Natural killer cell (primary cell): ENCODE measurements around the gene STPG1. TPM values are rescaled to one million over a fixed set of nuclear protein-coding genes. Genes with fewer than 3 reads are reported as not detected.

Experiments
- ATAC-seq, 3 donors: fragments of 150-1000 bp in 2 of 3; fragments of 200-7000 bp in 1 of 3; cut with Tn5 transposase; 1 replicate in 1 of 3; 2 replicates in 2 of 3; pipeline ENCODE4 v1.10.0; 2021; ENCODE audit warnings: mild to moderate bottlenecking in 2 of 3, moderate library complexity in 2 of 3
- DNase-seq, 2 donors: peaks; one replicate each; pipeline versions ENCODE4 v3.0.0 to v3.0.0-alpha.2; 2013 to 2021; ENCODE audit warnings: mixed read lengths in 1 of 2
- H3K27ac ChIP-seq: one replicate; pipeline ENCODE4 v1.5.1; 2013; ENCODE audit warnings: mild to moderate bottlenecking, low read length
- H3K27me3 ChIP-seq: one replicate; pipeline ENCODE4 v1.6.1; 2013; ENCODE audit warnings: low read length; ENCODE audit not compliant: control insufficient read depth, insufficient read depth
- H3K36me3 ChIP-seq: one replicate; pipeline ENCODE4 v1.6.1; 2013; ENCODE audit warnings: low read length; ENCODE audit not compliant: control insufficient read depth, insufficient read depth
- H3K4me1 ChIP-seq: one replicate; pipeline ENCODE4 v1.6.1; 2013; ENCODE audit warnings: low read length; ENCODE audit not compliant: control insufficient read depth, insufficient read depth
- H3K4me3 ChIP-seq: one replicate; pipeline ENCODE4 v1.5.1; 2013; ENCODE audit warnings: low read length
- H3K9me3 ChIP-seq: one replicate; pipeline ENCODE4 v1.6.1; 2013; ENCODE audit warnings: low read length; ENCODE audit not compliant: control insufficient read depth, insufficient read depth
- H3K27ac Mint-ChIP-seq, 2 donors: one replicate each; pipeline ENCODE4 v1.8.0; 2022; ENCODE audit warnings: mild to moderate bottlenecking in 2 of 2, mixed read lengths in 2 of 2, moderate library complexity in 1 of 2
- H3K27me3 Mint-ChIP-seq, 2 donors: one replicate each; pipeline ENCODE4 v1.8.0; 2022; ENCODE audit warnings: low read depth in 2 of 2, mixed read lengths in 2 of 2
- H3K36me3 Mint-ChIP-seq: one replicate; pipeline ENCODE4 v1.8.0; 2022; ENCODE audit warnings: mixed read lengths
- H3K4me1 Mint-ChIP-seq, 2 donors: one replicate each; pipeline ENCODE4 v1.8.0; 2022; ENCODE audit warnings: mixed read lengths in 2 of 2
- H3K4me3 Mint-ChIP-seq: one replicate; pipeline ENCODE4 v1.8.0; 2022; ENCODE audit warnings: mild to moderate bottlenecking, moderate library complexity, mixed read lengths
- H3K9me3 Mint-ChIP-seq, 2 donors: one replicate each; pipeline ENCODE4 v1.8.0; 2022; ENCODE audit warnings: mixed read lengths in 2 of 2
- CTCF ChIP-seq: fragments of 200-600 bp; IDR thresholded peaks from one replicate; pipeline ENCODE4 v1.8.0; 2022; ENCODE audit warnings: antibody characterized with exemption
- WGBS: methylation state at CpG from one replicate; pipeline ENCODE4 v1.1.7; 2013; ENCODE audit warnings: missing lambda C conversion rate; ENCODE audit not compliant: insufficient coverage; 5-methylcytosine and 5-hydroxymethylcytosine counted together
- intact Hi-C: fragments of 100-400 bp; cut with micrococcal nuclease; formaldehyde crosslinking; loops from one replicate; pipeline ENCODE4 v1.14.2; 2022
- total RNA-seq, 4 donors: library from RNA; stranded (reverse); fragments of 120-200 nt in 1 of 4; gene quantifications; one replicate each; pipeline versions ENCODE4 v1.2.3 to v1.2.4, GENCODE V29; 2013 to 2022

Gene STPG1
- total RNA-seq, 3 donors from 2014 or later (not counting 1 experiment from before 2014, with no cell fraction given) = 0.87 to 1.7 (median 1.1) TPM

- no peak overlapping the region for H3K4me3 ChIP-seq
- peaks cover 32% of the 10 kb centered on the region for H3K4me1 ChIP-seq
- intact Hi-C loops = no loop called here
- no peaks in the 10 kb centered on the region for H3K9me3 Mint-ChIP-seq
- DNase-seq (no peak), ATAC-seq (no peak)
- no peaks in the 10 kb centered on the region for H3K36me3 ChIP-seq
- WGBS = no CpG with 5 or more reads among the region's 1 CpG
- TF ChIP-seq CTCF = no peak
- H3K9me3 ChIP-seq = no peaks in the 10 kb centered on the region
- H3K36me3 Mint-ChIP-seq = no peaks in the 10 kb centered on the region
- H3K27ac Mint-ChIP-seq = no peak overlapping the region
- H3K27me3 ChIP-seq = no peaks in the 10 kb centered on the region
- H3K27ac ChIP-seq = no peak overlapping the region
- H3K4me3 Mint-ChIP-seq = peak overlapping the region; percentile 88
- H3K27me3 Mint-ChIP-seq = peaks cover 0 to 20% of the 10 kb centered on the region in 2 donors
- peaks cover 38 to 41% of the 10 kb centered on the region in 2 donors for H3K4me1 Mint-ChIP-seq
Measured at GRCh38 chr1:24412408-24412807, 1.2 kb downstream of the STPG1 start.

DNA sequence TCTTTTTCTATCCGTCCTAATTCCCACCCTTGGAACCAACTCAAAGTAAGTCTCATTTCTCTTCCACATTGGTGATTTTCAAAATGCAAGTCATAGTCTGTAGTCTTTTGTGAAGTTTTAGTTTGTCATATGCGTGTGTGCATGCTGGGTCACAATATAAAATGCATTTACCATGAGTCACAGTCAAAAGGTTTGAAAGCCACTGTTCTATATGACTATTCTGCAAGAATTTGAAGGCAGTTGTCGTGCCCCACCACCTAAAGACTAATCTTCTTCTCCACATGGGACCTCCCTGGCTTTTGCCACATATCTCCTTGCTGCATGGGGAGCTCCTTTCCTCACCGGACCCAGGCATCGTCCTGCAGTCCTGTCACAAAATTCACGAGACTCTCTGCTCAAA is 1.6 kb downstream of the STPG1 start:
- no peak overlapping the region for H3K4me3 ChIP-seq
- H3K27ac ChIP-seq = no peak overlapping the region
- H3K4me3 Mint-ChIP-seq = no peak overlapping the region
- peaks cover 1 to 24% of the 10 kb centered on the region in 2 donors for H3K27me3 Mint-ChIP-seq
- H3K36me3 Mint-ChIP-seq = no peaks in the 10 kb centered on the region
- no peaks in the 10 kb centered on the region for H3K36me3 ChIP-seq
- intact Hi-C loops = no loop called here
- H3K9me3 ChIP-seq = no peaks in the 10 kb centered on the region
- no peaks in the 10 kb centered on the region for H3K27me3 ChIP-seq
- WGBS = 93% methylated on average over 5 of the region's 6 CpGs
- H3K4me1 Mint-ChIP-seq = peaks cover 33 to 36% of the 10 kb centered on the region in 2 donors
- no peak overlapping the region for H3K27ac Mint-ChIP-seq
- ATAC-seq (no peak), DNase-seq (no peak)
- H3K9me3 Mint-ChIP-seq = no peaks in the 10 kb centered on the region
- peaks cover 29% of the 10 kb centered on the region for H3K4me1 ChIP-seq
- no peak for TF ChIP-seq CTCF

GRCh38 chr1:24410750-24411149 is 2.8 kb downstream of the STPG1 start:
- no peak overlapping the region for H3K27ac ChIP-seq
- no peaks in the 10 kb centered on the region for H3K36me3 ChIP-seq
- no peak for TF ChIP-seq CTCF
- H3K9me3 Mint-ChIP-seq = no peaks in the 10 kb centered on the region
- peaks cover 21 to 24% of the 10 kb centered on the region in 2 donors for H3K4me1 Mint-ChIP-seq
- no peak overlapping the region for H3K4me3 ChIP-seq
- no peaks in the 10 kb centered on the region for H3K9me3 ChIP-seq
- ATAC-seq (no peak), DNase-seq (no peak)
- no peak overlapping the region for H3K27ac Mint-ChIP-seq
- WGBS = 96% methylated on average over 4 of the region's 7 CpGs
- H3K27me3 ChIP-seq = no peaks in the 10 kb centered on the region
- H3K36me3 Mint-ChIP-seq = no peaks in the 10 kb centered on the region
- peaks cover 3 to 31% of the 10 kb centered on the region in 2 donors for H3K27me3 Mint-ChIP-seq
- peaks cover 18% of the 10 kb centered on the region for H3K4me1 ChIP-seq
- H3K4me3 Mint-ChIP-seq = no peak overlapping the region
- intact Hi-C loops = no loop called here

DNA sequence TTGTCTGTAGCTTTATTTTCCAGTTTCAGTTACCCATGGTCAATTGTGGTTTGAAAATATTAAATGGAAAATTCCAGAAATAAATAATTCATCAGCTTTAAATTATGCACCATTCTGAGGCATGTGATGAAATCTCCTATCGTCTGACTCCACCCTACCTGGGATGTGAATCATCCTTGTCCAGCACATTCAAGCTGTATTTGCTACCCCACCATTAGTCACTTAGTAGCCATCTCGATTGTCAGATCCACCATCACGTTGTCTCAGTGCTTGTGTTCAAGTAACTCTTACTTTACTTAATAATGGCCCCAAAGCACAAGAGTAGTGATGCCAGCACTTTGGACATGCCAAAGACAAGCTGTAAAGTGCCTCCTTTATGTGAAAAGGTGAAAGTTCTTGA is 4.0 kb downstream of the STPG1 start:
- no peaks in the 10 kb centered on the region for H3K27me3 ChIP-seq
- no peak for TF ChIP-seq CTCF
- Mint-ChIP-seq H3K27me3 (peaks cover 3 to 31% of the 10 kb centered on the region in 2 donors), H3K36me3 (no peaks in the 10 kb centered on the region), H3K9me3 (no peaks in the 10 kb centered on the region), H3K27ac (no peak overlapping the region), H3K4me3 (no peak overlapping the region), H3K4me1 (peaks cover 10 to 13% of the 10 kb centered on the region in 2 donors)
- H3K9me3 ChIP-seq = no peaks in the 10 kb centered on the region
- intact Hi-C loops = no loop called here
- ATAC-seq (no peak), DNase-seq (no peak)
- 88% methylated on average over 3 of the region's 3 CpGs for WGBS
- no peak overlapping the region for H3K4me3 ChIP-seq
- no peaks in the 10 kb centered on the region for H3K36me3 ChIP-seq
- H3K27ac ChIP-seq = no peak overlapping the region
- H3K4me1 ChIP-seq = peaks cover 14% of the 10 kb centered on the region
